HepG2 (cell line): ENCODE measurements around the gene ASGR1. TPM values are rescaled to one million over a fixed set of nuclear protein-coding genes. Genes with fewer than 3 reads are reported as not detected.
"Not testable (repeated sequence)": the region's sequence is repeated elsewhere in the genome, so short reads cannot be mapped to it uniquely, and the experiment has no call there.

Experiments
- ATAC-seq: fragments of 200-7000 bp; cut with Tn5 transposase; 3 replicates; pipeline ENCODE4 v1.9.1; 2020; ENCODE audit warnings: mild to moderate bottlenecking, moderate library complexity
- BruUV-seq: library from RNA; stranded (reverse); fragments of 400-500 nt; replicated peaks from 2 replicates; lab custom pipeline; 2021; lab: Mats Ljungman, UMichigan
- CTCF ChIA-PET: fragments of 300-600 bp; formaldehyde crosslinking; extraction: SDS; loops from one replicate; lab custom pipeline; 2021; ENCODE audit warnings: low total read pairs, inconsistent platforms, low intra/inter-chr PET ratio; lab: Yijun Ruan, JAX
- POLR2A ChIA-PET: fragments of 350-600 bp; sonication (Branson Sonifier 250); formaldehyde crosslinking; loops from one replicate; lab custom pipeline; 2020; ENCODE audit warnings: antibody characterized with exemption, inconsistent platforms; lab: Yijun Ruan, JAX
- DNase-seq: peaks from one replicate; pipeline ENCODE4 v3.0.0-alpha.2; 2015; ENCODE audit warnings: low spot score
- FAIRE-seq: peaks from 3 replicates; lab custom pipeline; 2011; peaks lifted over from hg19 to GRCh38; lab: Jason Lieb, UNC
- H2AFZ ChIP-seq: one replicate; pipeline ENCODE4 v1.6.1; 2011; ENCODE audit warnings: low read length, inconsistent platforms
- H3K27ac ChIP-seq: fragments of 300-600 bp; 3 replicates; pipeline ENCODE4 v1.8.0; 2011; ENCODE audit warnings: mixed run types, mild to moderate bottlenecking, mixed read lengths, low read length, inconsistent platforms; ENCODE audit not compliant: insufficient read depth; ENCODE audit errors: extremely low read length
- H3K27me3 ChIP-seq, 2 experiments: fragments of 200-600 bp in 1 of 2; 2 replicates in 1 of 2; 3 replicates in 1 of 2; pipeline versions ENCODE4 v1.6.0 to v1.8.0; 2011; ENCODE audit warnings: low read length in 2 of 2, mild to moderate bottlenecking in 2 of 2, moderate library complexity in 2 of 2, inconsistent platforms in 1 of 2; ENCODE audit not compliant: insufficient read depth in 2 of 2, control insufficient read depth in 1 of 2
- H3K36me3 ChIP-seq, 2 experiments: fragments of 200-600 bp in 1 of 2; replicated peaks in 1 of 2; 2 replicates in 1 of 2; 3 replicates in 1 of 2; pipeline versions ENCODE4 v1.5.1 to v1.8.0; 2011; ENCODE audit warnings: low read length in 2 of 2, inconsistent platforms in 1 of 2; ENCODE audit not compliant: insufficient read depth in 2 of 2, control insufficient read depth in 1 of 2
- H3K4me1 ChIP-seq: 2 replicates; pipeline ENCODE4 v1.5.1; 2012; ENCODE audit warnings: low read length, inconsistent platforms; ENCODE audit not compliant: insufficient read depth
- H3K4me2 ChIP-seq: 2 replicates; pipeline ENCODE4 v1.6.0; 2011; ENCODE audit warnings: low read depth, low read length, inconsistent platforms
- H3K4me3 ChIP-seq, 3 experiments: fragments of 200-600 bp in 1 of 3; sonication (generic), shearing (Covaris generic) in 1 of 3; replicated peaks in 1 of 3; 2 replicates each; pipeline ENCODE4 v1.5.1; 2011 to 2016; ENCODE audit warnings: low read length in 3 of 3, inconsistent platforms in 2 of 3, low read depth in 2 of 3, mild to moderate bottlenecking in 2 of 3, control low read depth in 1 of 3, mixed read lengths in 1 of 3; ENCODE audit not compliant: insufficient read depth in 1 of 3
- H3K79me2 ChIP-seq: one replicate; pipeline ENCODE4 v1.6.1; 2011; ENCODE audit warnings: low read length, inconsistent platforms; ENCODE audit not compliant: insufficient read depth
- H3K9ac ChIP-seq: 2 replicates; pipeline ENCODE4 v1.6.0; 2011; ENCODE audit warnings: mild to moderate bottlenecking, low read depth, low read length, inconsistent platforms; ENCODE audit not compliant: insufficient read depth
- H3K9me3 ChIP-seq: 2 replicates; pipeline ENCODE4 v1.5.1; 2012; ENCODE audit warnings: mild to moderate bottlenecking, low read length
- H4K20me1 ChIP-seq: 2 replicates; pipeline ENCODE4 v1.6.0; 2011; ENCODE audit warnings: inconsistent platforms, mild to moderate bottlenecking, low read length, moderate library complexity; ENCODE audit not compliant: insufficient read depth
- EEA1 ChIP-seq: sonication (generic); formaldehyde crosslinking; IDR thresholded peaks from 2 replicates; pipeline ENCODE4 v1.5.1; 2020; ENCODE audit warnings: mild to moderate bottlenecking, missing genetic modification reagents, borderline replicate concordance
- FOSL1 ChIP-seq: sonication (generic); formaldehyde crosslinking; IDR thresholded peaks from 2 replicates; pipeline ENCODE4 v1.9.0; 2021; ENCODE audit warnings: missing genetic modification reagents, borderline replicate concordance
- IKZF4 ChIP-seq: sonication (generic); formaldehyde crosslinking; IDR thresholded peaks from 2 replicates; pipeline ENCODE4 v1.5.1; 2020; ENCODE audit warnings: borderline replicate concordance, mild to moderate bottlenecking, low read depth, missing genetic modification reagents; ENCODE audit errors: not compliant biosample characterization
- PAWR ChIP-seq: sonication (generic); formaldehyde crosslinking; IDR thresholded peaks from 2 replicates; pipeline ENCODE4 v1.4.0; 2020; ENCODE audit warnings: missing genetic modification reagents, mild to moderate bottlenecking, borderline replicate concordance
- WGBS: methylation state at CpG from one replicate; pipeline ENCODE4 v1.1.6; 2017; ENCODE audit warnings: low lambda C conversion rate; 5-methylcytosine and 5-hydroxymethylcytosine counted together
- in situ Hi-C: cut with HindIII; loops from 2 replicates; pipeline ENCODE4 v1.10.0; 2017; ENCODE audit warnings: low pct_unique_long_range_greater_than_20kb; ENCODE audit not compliant: extremely low pct_ligation_motif_present
- intact Hi-C: fragments of 100-400 bp; cut with micrococcal nuclease; formaldehyde crosslinking; loops from one replicate; pipeline ENCODE4 v1.10.0; 2022; ENCODE audit not compliant: unreplicated experiment
- polyA plus RNA-seq, 8 experiments: library from polyadenylated mRNA; depleted of rRNA in 3 of 8; stranded (reverse) in 7 of 8; unstranded in 1 of 8; fragments of >200 nt; fragmentation: Illumina TruSeq in 4 of 8; extraction: Trizol in 4 of 8; gene quantifications; 2 replicates each; pipeline versions ENCODE4 v1.2.1 to v1.2.3, GENCODE V29; 2011 to 2016; ENCODE audit warnings: low read depth in 4 of 8, missing spikeins in 1 of 8, mixed read lengths in 1 of 8; ENCODE audit not compliant: insufficient read depth in 1 of 8
- total RNA-seq, 5 experiments: library from RNA; depleted of rRNA; stranded (reverse); fragments of >200 nt; fragmentation: Illumina TruSeq; extraction: Trizol; gene quantifications; 2 replicates each; pipeline ENCODE4 v1.2.3, GENCODE V29; 2016; ENCODE audit warnings: low read depth in 1 of 5
- TF ChIP-seq, protein P1 (sequence below): sonication (generic); formaldehyde crosslinking; IDR thresholded peaks from 2 replicates; pipeline ENCODE4 v1.5.1; 2020; ENCODE audit warnings: missing genetic modification reagents, mild to moderate bottlenecking, borderline replicate concordance

Gene ASGR1
- total and polyA plus RNA-seq, 2 of the 13 experiments (the other 11 are each of a cell fraction or from before 2014, with no cell fraction given) = 353 to 796 TPM

DNA sequence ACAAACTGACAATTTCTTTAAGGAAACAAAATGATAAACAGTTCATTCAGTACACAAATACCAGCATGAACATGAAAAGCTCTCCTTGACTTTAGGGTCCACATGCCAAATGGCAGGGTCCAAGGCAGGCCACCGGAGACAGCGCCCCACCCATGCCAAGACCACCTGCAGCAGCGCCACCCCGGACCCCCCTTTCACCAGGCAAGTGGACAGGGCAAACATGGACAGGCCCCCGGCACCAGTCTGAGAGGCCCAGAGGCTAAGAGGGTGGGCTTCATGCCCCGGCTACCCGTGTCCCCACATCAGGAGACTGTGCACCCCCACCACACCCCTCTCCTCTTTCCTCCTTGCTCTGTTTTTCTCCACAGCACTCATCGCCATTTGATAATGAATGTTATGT lies 49.9 kb downstream of the ASGR1 start (continued):
- TF ChIP-seq, protein P1, sequence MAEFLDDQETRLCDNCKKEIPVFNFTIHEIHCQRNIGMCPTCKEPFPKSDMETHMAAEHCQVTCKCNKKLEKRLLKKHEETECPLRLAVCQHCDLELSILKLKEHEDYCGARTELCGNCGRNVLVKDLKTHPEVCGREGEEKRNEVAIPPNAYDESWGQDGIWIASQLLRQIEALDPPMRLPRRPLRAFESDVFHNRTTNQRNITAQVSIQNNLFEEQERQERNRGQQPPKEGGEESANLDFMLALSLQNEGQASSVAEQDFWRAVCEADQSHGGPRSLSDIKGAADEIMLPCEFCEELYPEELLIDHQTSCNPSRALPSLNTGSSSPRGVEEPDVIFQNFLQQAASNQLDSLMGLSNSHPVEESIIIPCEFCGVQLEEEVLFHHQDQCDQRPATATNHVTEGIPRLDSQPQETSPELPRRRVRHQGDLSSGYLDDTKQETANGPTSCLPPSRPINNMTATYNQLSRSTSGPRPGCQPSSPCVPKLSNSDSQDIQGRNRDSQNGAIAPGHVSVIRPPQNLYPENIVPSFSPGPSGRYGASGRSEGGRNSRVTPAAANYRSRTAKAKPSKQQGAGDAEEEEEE (CRISPR knock-in tag) = no peak
- TF ChIP-seq EEA1 = no peak
- no peak for TF ChIP-seq IKZF4 (CRISPR knock-in tag)
- no peak for TF ChIP-seq FOSL1 (CRISPR knock-in tag)

DNA sequence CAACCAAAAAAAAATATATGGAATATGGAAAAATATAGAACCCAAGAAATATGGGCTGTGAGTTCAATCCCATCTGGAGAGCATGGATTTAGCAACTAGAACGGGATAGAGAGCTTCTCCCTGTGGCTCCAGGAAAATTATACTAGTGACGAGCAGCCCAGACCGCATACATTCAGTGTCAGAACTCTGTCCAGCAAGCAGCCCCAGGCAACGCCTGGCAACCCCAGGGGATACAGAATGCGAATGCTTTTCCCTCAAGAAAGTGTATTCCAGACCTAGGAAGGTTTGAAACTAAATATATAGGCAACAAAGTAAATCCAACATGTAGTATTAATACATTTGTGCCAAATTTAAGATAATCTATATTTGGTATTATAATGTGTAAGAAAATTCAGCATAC lies 51.0 kb downstream of the ASGR1 start:
- H3K4me2 ChIP-seq = no peak overlapping the region
- ChIA-PET POLR2A (no interaction called here), CTCF (no interaction called here)
- intact Hi-C loops = no loop called here
- ATAC-seq (no peak), FAIRE-seq (no peak), DNase-seq (no peak)
- H3K4me1 ChIP-seq = peaks cover 40% of the 10 kb centered on the region
- H3K27me3 ChIP-seq = no peaks in the 10 kb centered on the region
- TF ChIP-seq PAWR = no peak
- in situ Hi-C loops = no loop called here
- no peak overlapping the region for H2AFZ ChIP-seq
- H4K20me1 ChIP-seq = no peaks in the 10 kb centered on the region
- no peak overlapping the region for H3K4me3 ChIP-seq
- BruUV-seq = no TSS peak
- H3K79me2 ChIP-seq = no peaks in the 10 kb centered on the region
- H3K27ac ChIP-seq = no peak overlapping the region
- no peaks in the 10 kb centered on the region for H3K9me3 ChIP-seq
- WGBS = 92% methylated on average over 5 of the region's 5 CpGs
- no peak overlapping the region for H3K9ac ChIP-seq
- H3K36me3 ChIP-seq = no peaks in the 10 kb centered on the region

DNA sequence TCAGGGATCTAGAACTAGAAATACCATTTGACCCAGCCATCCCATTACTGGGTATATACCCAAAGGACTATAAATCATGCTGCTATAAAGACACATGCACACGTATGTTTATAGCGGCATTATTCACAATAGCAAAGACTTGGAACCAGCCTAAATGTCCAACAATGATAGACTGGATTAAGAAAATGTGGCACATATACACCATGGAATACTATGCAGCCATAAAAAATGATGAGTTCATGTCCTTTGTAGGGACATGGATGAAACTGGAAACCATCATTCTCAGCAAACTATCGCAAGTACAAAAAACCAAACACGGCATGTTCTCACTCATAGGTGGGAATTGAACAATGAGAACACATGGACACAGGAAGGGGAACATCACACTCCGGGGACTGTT lies 51.7 kb downstream of the ASGR1 start:
- H3K27me3 ChIP-seq, intact Hi-C loops, H3K9me3 ChIP-seq, ATAC-seq, FAIRE-seq, H3K9ac ChIP-seq, H2AFZ ChIP-seq, H3K79me2 ChIP-seq, H3K27ac ChIP-seq, BruUV-seq, in situ Hi-C loops, DNase-seq, H3K4me2 ChIP-seq, CTCF ChIA-PET, H3K36me3 ChIP-seq, H4K20me1 ChIP-seq, H3K4me3 ChIP-seq: not testable (repeated sequence)
- peaks cover 34% of the 10 kb centered on the region for H3K4me1 ChIP-seq
- POLR2A ChIA-PET = interaction anchor here (2.0 kb wide), 1 partner anchor 10 kb away, joined by 5 read pairs; no protein-coding TSS in a partner anchor
- 94% methylated on average over 5 of the region's 5 CpGs for WGBS
